Measurements from ENCODE around the gene CADM1.

DNA sequence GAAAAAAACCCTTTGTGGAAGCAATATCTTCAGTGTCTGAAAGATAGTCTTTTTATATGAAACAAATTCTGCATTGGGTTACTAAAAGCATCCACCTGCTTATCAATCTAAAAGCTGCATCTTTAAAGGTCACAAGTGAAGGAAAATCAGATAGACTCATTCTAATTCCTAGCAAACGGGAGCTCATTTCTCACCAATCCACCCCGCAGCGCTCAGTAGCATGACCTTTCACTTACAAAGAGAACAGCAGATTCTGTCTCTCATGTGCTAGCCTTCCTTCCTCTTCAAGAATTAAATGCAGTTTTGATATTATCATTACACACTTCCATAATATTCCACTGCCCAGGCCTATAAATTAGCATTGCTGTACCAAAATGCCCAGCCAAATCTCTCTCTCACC lies 212.9 kb downstream of the CADM1 start:
- TF ChIP-seq POLR2AphosphoS5 (IDR thresholded peaks at IDR 0.05; ENCODE audit: borderline replicate concordance, low read depth, low read length) (no peak), EZH2 (IDR thresholded peaks at IDR 0.05) (no peak)

All from SK-N-MC (cell line).